H9 (cell line): ENCODE results near the gene EBNA1BP2. TPM values are rescaled to one million over a fixed set of nuclear protein-coding genes. Genes with fewer than 3 reads are reported as not detected.

Experiments used
- DNase-seq: peaks from one replicate; pipeline ENCODE4 v3.0.0-alpha.2; 2017
- H2AFZ ChIP-seq: one replicate; pipeline ENCODE4 v1.6.1; 2013; ENCODE audit warnings: mild to moderate bottlenecking, low read length, control low read depth, moderate library complexity
- H2AK5ac ChIP-seq: 2 replicates; pipeline ENCODE4 v1.6.1; 2013; ENCODE audit warnings: low read length, control low read depth, mixed read lengths; ENCODE audit not compliant: insufficient read length
- H2BK120ac ChIP-seq: one replicate; pipeline ENCODE4 v1.6.1; 2013; ENCODE audit warnings: low read depth, mild to moderate bottlenecking, low read length, control low read depth, inconsistent platforms; ENCODE audit not compliant: poor library complexity, severe bottlenecking
- H2BK12ac ChIP-seq: 2 replicates; pipeline ENCODE4 v1.6.1; 2013; ENCODE audit warnings: low read length, control low read depth, mixed read lengths, low read depth; ENCODE audit not compliant: insufficient read length
- H2BK15ac ChIP-seq: 2 replicates; pipeline ENCODE4 v1.6.1; 2013; ENCODE audit warnings: low read depth, low read length, control low read depth
- H2BK20ac ChIP-seq: one replicate; pipeline ENCODE4 v1.6.1; 2013; ENCODE audit warnings: low read depth, mild to moderate bottlenecking, low read length, control low read depth, inconsistent platforms; ENCODE audit not compliant: poor library complexity, severe bottlenecking
- H2BK5ac ChIP-seq: 2 replicates; pipeline ENCODE4 v1.6.1; 2013; ENCODE audit warnings: low read length, control low read depth, mixed read lengths; ENCODE audit not compliant: insufficient read length
- H3K14ac ChIP-seq: 2 replicates; pipeline ENCODE4 v1.6.1; 2013; ENCODE audit warnings: low read length, control low read depth; ENCODE audit not compliant: insufficient read depth
- H3K18ac ChIP-seq: 2 replicates; pipeline ENCODE4 v1.6.1; 2013; ENCODE audit warnings: low read depth, mild to moderate bottlenecking, mixed read lengths, low read length, control low read depth; ENCODE audit not compliant: insufficient read length
- H3K23ac ChIP-seq: 2 replicates; pipeline ENCODE4 v1.6.1; 2013; ENCODE audit warnings: low read length, control low read depth, mixed read lengths, low read depth; ENCODE audit not compliant: insufficient read length
- H3K23me2 ChIP-seq: 2 replicates; pipeline ENCODE4 v1.6.1; 2013; ENCODE audit warnings: low read depth, mild to moderate bottlenecking, mixed read lengths, low read length, control low read depth; ENCODE audit not compliant: insufficient read length, poor library complexity, severe bottlenecking
- H3K27ac ChIP-seq: 2 replicates; pipeline ENCODE4 v1.5.1; 2013; ENCODE audit warnings: low read length, control low read depth, mixed read lengths, low read depth; ENCODE audit not compliant: insufficient read length
- H3K27me3 ChIP-seq: 2 replicates; pipeline ENCODE4 v1.6.1; 2013; ENCODE audit warnings: low read length, control low read depth, inconsistent platforms; ENCODE audit not compliant: insufficient read depth
- H3K4ac ChIP-seq: 2 replicates; pipeline ENCODE4 v1.6.1; 2013; ENCODE audit warnings: low read depth, mild to moderate bottlenecking, control low read depth, inconsistent platforms, low read length, moderate library complexity
- H3K4me1 ChIP-seq: 2 replicates; pipeline ENCODE4 v1.6.1; 2013; ENCODE audit warnings: low read length, control low read depth, inconsistent platforms; ENCODE audit not compliant: insufficient read depth
- H3K4me2 ChIP-seq: 2 replicates; pipeline ENCODE4 v1.6.1; 2013; ENCODE audit warnings: low read length, control low read depth, mixed read lengths; ENCODE audit not compliant: insufficient read length, insufficient read depth
- H3K56ac ChIP-seq: 2 replicates; pipeline ENCODE4 v1.6.1; 2013; ENCODE audit warnings: low read depth, mild to moderate bottlenecking, mixed read lengths, low read length, control low read depth; ENCODE audit not compliant: insufficient read length
- H3K79me1 ChIP-seq: 2 replicates; pipeline ENCODE4 v1.6.1; 2013; ENCODE audit warnings: low read depth, mild to moderate bottlenecking, moderate library complexity, low read length, control low read depth, inconsistent platforms; ENCODE audit not compliant: insufficient read depth, poor library complexity, severe bottlenecking
- H3K79me2 ChIP-seq: 2 replicates; pipeline ENCODE4 v1.6.1; 2013; ENCODE audit warnings: low read length, control low read depth, inconsistent platforms; ENCODE audit not compliant: insufficient read depth
- H3K9ac ChIP-seq: 2 replicates; pipeline ENCODE4 v1.6.1; 2013; ENCODE audit warnings: low read length, control low read depth, mixed read lengths; ENCODE audit not compliant: insufficient read length; ENCODE audit errors: extremely low read depth
- H3K9me3 ChIP-seq: one replicate; pipeline ENCODE4 v1.6.1; 2013; ENCODE audit warnings: low read depth, low read length, inconsistent platforms; ENCODE audit not compliant: control insufficient read depth
- H3T11ph ChIP-seq: one replicate; pipeline ENCODE4 v1.6.1; 2013; ENCODE audit warnings: mild to moderate bottlenecking, low read length, control low read depth, inconsistent platforms
- H4K20me1 ChIP-seq: one replicate; pipeline ENCODE4 v1.6.1; 2013; ENCODE audit not compliant: control insufficient read depth, insufficient read length, insufficient read depth
- H4K5ac ChIP-seq: 2 replicates; pipeline ENCODE4 v1.6.1; 2013; ENCODE audit warnings: low read depth, mild to moderate bottlenecking, mixed read lengths, low read length, control low read depth; ENCODE audit not compliant: insufficient read length
- H4K8ac ChIP-seq: replicated peaks from 2 replicates; pipeline ENCODE4 v1.6.1; 2013; ENCODE audit warnings: low read length, control low read depth, mixed read lengths, low read depth; ENCODE audit not compliant: insufficient read length
- H4K91ac ChIP-seq: 2 replicates; pipeline ENCODE4 v1.6.1; 2013; ENCODE audit warnings: low read depth, mild to moderate bottlenecking, moderate library complexity, mixed read lengths, low read length, control low read depth; ENCODE audit not compliant: insufficient read length
- H3K27ac Mint-ChIP-seq, 3 experiments: 2 replicates in 2 of 3; 3 replicates in 1 of 3; pipeline ENCODE4 v1.8.0; 2020 to 2021; ENCODE audit warnings: mixed read lengths in 3 of 3, mild to moderate bottlenecking in 1 of 3, moderate library complexity in 1 of 3
- H3K27me3 Mint-ChIP-seq: 2 replicates; pipeline ENCODE4 v1.8.0; 2021; ENCODE audit warnings: low read depth, mild to moderate bottlenecking, moderate library complexity, mixed read lengths
- H3K36me3 Mint-ChIP-seq, 3 experiments: 2 replicates in 2 of 3; 3 replicates in 1 of 3; pipeline ENCODE4 v1.8.0; 2020 to 2021; ENCODE audit warnings: low read depth in 3 of 3, mixed read lengths in 3 of 3; ENCODE audit not compliant: insufficient read depth in 1 of 3
- H3K4me1 Mint-ChIP-seq, 2 experiments: 2 replicates each; pipeline ENCODE4 v1.8.0; 2020; ENCODE audit warnings: mixed read lengths in 2 of 2
- H3K4me3 Mint-ChIP-seq, 2 experiments: 2 replicates in 1 of 2; 3 replicates in 1 of 2; pipeline ENCODE4 v1.8.0; 2020 to 2021; ENCODE audit warnings: mild to moderate bottlenecking in 2 of 2, mixed read lengths in 2 of 2, moderate library complexity in 1 of 2
- H3K9me3 Mint-ChIP-seq, 2 experiments: 2 replicates in 1 of 2; 3 replicates in 1 of 2; pipeline ENCODE4 v1.8.0; 2020; ENCODE audit warnings: mild to moderate bottlenecking in 2 of 2, mixed read lengths in 2 of 2, moderate library complexity in 1 of 2
- WGBS: extraction: QIAGEN DNeasy Blood & Tissue Kit; methylation state at CpG from one replicate; pipeline ENCODE4 v1.1.7; 2013; ENCODE audit warnings: missing lambda C conversion rate, low lambda C conversion rate, mixed read lengths; ENCODE audit not compliant: insufficient read length; ENCODE audit errors: extremely low coverage; 5-methylcytosine and 5-hydroxymethylcytosine counted together
- total RNA-seq: library from RNA; stranded (reverse); gene quantifications from 2 replicates; pipeline ENCODE4 v1.2.1, GENCODE V29; 2021
- TF ChIP-seq, protein P1 (sequence below): fragments of 200-600 bp; sonication (generic); conservative IDR thresholded peaks from 3 replicates; pipeline ENCODE4 v1.8.0; 2021; ENCODE audit warnings: antibody characterized with exemption, mild to moderate bottlenecking

The EBNA1BP2 gene
- total RNA-seq, 1 experiment from 2014 or later: 84.7 TPM

DNA sequence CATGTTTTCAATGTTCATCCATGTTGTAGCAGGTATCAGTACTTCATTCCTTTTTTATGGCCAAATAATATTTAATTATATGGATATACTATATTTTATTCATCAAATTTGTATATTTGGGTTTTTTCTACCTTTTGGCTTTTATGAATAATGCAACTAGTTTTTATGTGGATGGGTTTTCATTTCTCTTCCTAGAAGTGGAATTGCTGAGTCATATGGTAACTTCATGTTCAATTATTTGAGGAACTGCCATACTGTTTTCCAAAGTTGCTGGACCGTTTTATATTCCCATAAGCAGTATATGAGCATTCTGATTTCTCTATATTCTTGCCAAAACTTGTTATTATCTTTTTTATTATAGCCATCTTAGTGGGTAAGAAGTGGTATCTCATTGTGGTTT lies 16.0 kb upstream of the EBNA1BP2 start:
- Mint-ChIP-seq H3K4me1 (peaks cover 3 to 4% of the 10 kb centered on the region in 2 experiments; a peak in 3 of 4 replicates), H3K9me3 (peaks cover 4 to 10% of the 10 kb centered on the region in 2 experiments; a peak in 3 of 5 replicates), H3K27ac (no peak overlapping the region), H3K27me3 (no peaks in the 10 kb centered on the region), H3K4me3 (no peak overlapping the region), H3K36me3 (peaks cover 0 to 4% (median 0%) of the 10 kb centered on the region in 3 experiments; a peak in 1 of 7 replicates)
- no peaks in the 10 kb centered on the region for H3K9me3 ChIP-seq
- no peak overlapping the region for H2BK5ac ChIP-seq
- no peak overlapping the region for H3K14ac ChIP-seq
- no peaks in the 10 kb centered on the region for H3K79me2 ChIP-seq
- no peak overlapping the region for H2AK5ac ChIP-seq
- H3K23ac ChIP-seq: no peak overlapping the region
- no peak overlapping the region for H3T11ph ChIP-seq
- no peak overlapping the region for H3K4me2 ChIP-seq
- no peak overlapping the region for H2BK120ac ChIP-seq
- no peak overlapping the region for H4K8ac ChIP-seq
- no peak for DNase-seq
- no peak overlapping the region for H3K27ac ChIP-seq
- H4K20me1 ChIP-seq: no peaks in the 10 kb centered on the region
- TF ChIP-seq, protein P1, sequence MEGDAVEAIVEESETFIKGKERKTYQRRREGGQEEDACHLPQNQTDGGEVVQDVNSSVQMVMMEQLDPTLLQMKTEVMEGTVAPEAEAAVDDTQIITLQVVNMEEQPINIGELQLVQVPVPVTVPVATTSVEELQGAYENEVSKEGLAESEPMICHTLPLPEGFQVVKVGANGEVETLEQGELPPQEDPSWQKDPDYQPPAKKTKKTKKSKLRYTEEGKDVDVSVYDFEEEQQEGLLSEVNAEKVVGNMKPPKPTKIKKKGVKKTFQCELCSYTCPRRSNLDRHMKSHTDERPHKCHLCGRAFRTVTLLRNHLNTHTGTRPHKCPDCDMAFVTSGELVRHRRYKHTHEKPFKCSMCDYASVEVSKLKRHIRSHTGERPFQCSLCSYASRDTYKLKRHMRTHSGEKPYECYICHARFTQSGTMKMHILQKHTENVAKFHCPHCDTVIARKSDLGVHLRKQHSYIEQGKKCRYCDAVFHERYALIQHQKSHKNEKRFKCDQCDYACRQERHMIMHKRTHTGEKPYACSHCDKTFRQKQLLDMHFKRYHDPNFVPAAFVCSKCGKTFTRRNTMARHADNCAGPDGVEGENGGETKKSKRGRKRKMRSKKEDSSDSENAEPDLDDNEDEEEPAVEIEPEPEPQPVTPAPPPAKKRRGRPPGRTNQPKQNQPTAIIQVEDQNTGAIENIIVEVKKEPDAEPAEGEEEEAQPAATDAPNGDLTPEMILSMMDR: no peak
- H3K18ac ChIP-seq: no peak overlapping the region
- no peaks in the 10 kb centered on the region for H3K23me2 ChIP-seq
- no CpG with 5 or more reads among the region's 1 CpG for WGBS
- H3K4ac ChIP-seq: no peak overlapping the region
- H4K5ac ChIP-seq: no peak overlapping the region
- no peak overlapping the region for H3K56ac ChIP-seq
- no peak overlapping the region for H2BK20ac ChIP-seq
- no peak overlapping the region for H2BK15ac ChIP-seq
- no peak overlapping the region for H2BK12ac ChIP-seq
- no peak overlapping the region for H2AFZ ChIP-seq
- no peak overlapping the region for H4K91ac ChIP-seq
- no peak overlapping the region for H3K9ac ChIP-seq
- no peaks in the 10 kb centered on the region for H3K4me1 ChIP-seq
- no peaks in the 10 kb centered on the region for H3K27me3 ChIP-seq
- no peaks in the 10 kb centered on the region for H3K79me1 ChIP-seq
